GM12878 (cell line): ENCODE results near the gene DOCK1. TPM values are rescaled to one million over a fixed set of nuclear protein-coding genes. Genes with fewer than 3 reads are reported as not detected.

Experiments
- ATAC-seq: fragments of 200-7000 bp; cut with Tn5 transposase; 3 replicates; pipeline ENCODE4 v1.9.1; 2020; ENCODE audit warnings: mild to moderate bottlenecking, moderate library complexity
- BruUV-seq: library from RNA; stranded (reverse); fragments of 400-500 nt; replicated peaks from 2 replicates; lab custom pipeline; 2021; lab: Mats Ljungman, UMichigan
- CTCF ChIA-PET: fragments of 300-600 bp; sonication (Branson Sonifier 250); formaldehyde crosslinking; extraction: SDS; loops from one replicate; lab custom pipeline; 2021; ENCODE audit warnings: inconsistent platforms; lab: Yijun Ruan, JAX
- POLR2A ChIA-PET: fragments of 350-600 bp; formaldehyde crosslinking; extraction: SDS; loops from one replicate; lab custom pipeline; 2021; ENCODE audit warnings: inconsistent platforms; lab: Charles Lee
- RAD21 ChIA-PET: fragments of 300-600 bp; sonication (Branson Sonifier 250); formaldehyde crosslinking; loops from one replicate; lab custom pipeline; 2023; ENCODE audit warnings: antibody characterized with exemption; ENCODE audit not compliant: unreplicated experiment; lab: Charles Lee
- SMC1A ChIA-PET: fragments of 300-600 bp; sonication (Branson Sonifier 250); formaldehyde crosslinking; loops from one replicate; lab custom pipeline; 2023; ENCODE audit not compliant: unreplicated experiment, uncharacterized antibody; lab: Charles Lee
- DNase-seq: peaks from one replicate; pipeline ENCODE4 v3.0.0-alpha.2; 2011; ENCODE audit warnings: low read depth, low spot score
- FAIRE-seq: peaks from 3 replicates; lab custom pipeline; 2011; peaks lifted over from hg19 to GRCh38; lab: Jason Lieb, UNC
- H2AFZ ChIP-seq: 2 replicates; pipeline ENCODE4 v1.6.0; 2011; ENCODE audit warnings: low read depth, low read length, control low read depth; ENCODE audit not compliant: control insufficient read depth
- H3K27ac ChIP-seq: 2 replicates; pipeline ENCODE4 v1.5.1; 2011; ENCODE audit warnings: control low read depth; ENCODE audit not compliant: control insufficient read depth, insufficient read depth
- H3K27me3 ChIP-seq, 2 experiments: replicated peaks in 1 of 2; 2 replicates each; pipeline versions ENCODE4 v1.6.0 to v1.6.1; 2011; ENCODE audit warnings: low read length in 1 of 2; ENCODE audit not compliant: control insufficient read depth in 2 of 2, insufficient read depth in 2 of 2
- H3K36me3 ChIP-seq, 2 experiments: 2 replicates each; pipeline ENCODE4 v1.5.1; 2011; ENCODE audit warnings: low read length in 1 of 2; ENCODE audit not compliant: control insufficient read depth in 2 of 2, insufficient read depth in 2 of 2
- H3K4me1 ChIP-seq: 2 replicates; pipeline ENCODE4 v1.6.1; 2011; ENCODE audit warnings: mild to moderate bottlenecking, low read length, moderate library complexity, mixed read lengths; ENCODE audit not compliant: control insufficient read depth, insufficient read depth
- H3K4me2 ChIP-seq: 2 replicates; pipeline ENCODE4 v1.6.0; 2011; ENCODE audit warnings: control low read depth; ENCODE audit not compliant: control insufficient read depth, insufficient read depth
- H3K4me3 ChIP-seq: fragments of 200-600 bp; sonication (generic); 2 replicates; pipeline ENCODE4 v1.5.1; 2016
- H3K79me2 ChIP-seq: 2 replicates; pipeline ENCODE4 v1.6.0; 2011; ENCODE audit warnings: low read length; ENCODE audit not compliant: control insufficient read depth, insufficient read depth
- H3K9ac ChIP-seq: 2 replicates; pipeline ENCODE4 v1.8.0; 2011; ENCODE audit warnings: low read length, control low read depth, mixed read lengths; ENCODE audit not compliant: control insufficient read depth, insufficient read depth
- H3K9me3 ChIP-seq: replicated peaks from 3 replicates; pipeline ENCODE4 v1.5.1; 2011; ENCODE audit warnings: mild to moderate bottlenecking, low read length; ENCODE audit not compliant: control insufficient read depth, insufficient read depth
- H4K20me1 ChIP-seq: 2 replicates; pipeline ENCODE4 v1.6.0; 2011; ENCODE audit not compliant: control insufficient read depth, insufficient read depth
- BHLHE40 ChIP-seq, 2 experiments: fragments of 450-650 bp in 1 of 2; IDR thresholded peaks; 2 replicates each; pipeline ENCODE4 v1.6.1; 2011 to 2017; ENCODE audit warnings: low read depth in 2 of 2, borderline replicate concordance in 1 of 2, improper control_type of control experiment in 1 of 2, low read length in 1 of 2, mild to moderate bottlenecking in 1 of 2
- DPF2 ChIP-seq: fragments of 450-650 bp; IDR thresholded peaks from 2 replicates; pipeline ENCODE4 v1.6.1; 2017; ENCODE audit warnings: mild to moderate bottlenecking
- ETV6 ChIP-seq, 2 experiments: fragments of 450-650 bp in 1 of 2; IDR thresholded peaks in 1 of 2; conservative IDR thresholded peaks in 1 of 2; 2 replicates each; pipeline ENCODE4 v1.6.1; 2014; ENCODE audit warnings: antibody characterized with exemption in 1 of 2, borderline replicate concordance in 1 of 2, low read depth in 1 of 2, mild to moderate bottlenecking in 1 of 2, moderate library complexity in 1 of 2
- FOS ChIP-seq: IDR thresholded peaks from 3 replicates; pipeline ENCODE4 v1.6.1; 2011; ENCODE audit warnings: borderline replicate concordance; ENCODE audit not compliant: insufficient read length; ENCODE audit errors: extremely low read depth
- HDAC6 ChIP-seq: fragments of 200-600 bp; sonication (generic); IDR thresholded peaks from one replicate; pipeline ENCODE4 v1.8.0; 2017; ENCODE audit warnings: antibody characterized with exemption; ENCODE audit not compliant: unreplicated experiment
- MEF2A ChIP-seq: IDR thresholded peaks from 2 replicates; pipeline ENCODE4 v1.6.1; 2011; ENCODE audit warnings: low read depth, mild to moderate bottlenecking, low read length, moderate library complexity; ENCODE audit not compliant: insufficient read depth
- NR2C1 ChIP-seq: fragments of 450-650 bp; IDR thresholded peaks from 2 replicates; pipeline ENCODE4 v1.6.1; 2017; ENCODE audit warnings: antibody characterized with exemption, mild to moderate bottlenecking, moderate library complexity
- SIN3A ChIP-seq: IDR thresholded peaks from 2 replicates; pipeline ENCODE4 v1.6.1; 2012; ENCODE audit warnings: low read depth, low read length, improper control_type of control experiment
- SMAD5 ChIP-seq: IDR thresholded peaks from 2 replicates; pipeline ENCODE4 v1.6.1; 2016; ENCODE audit warnings: antibody characterized with exemption, low read depth
- SMC3 ChIP-seq: IDR thresholded peaks from 2 replicates; pipeline ENCODE4 v1.6.1; 2011; ENCODE audit warnings: low read length, improper control_type of control experiment, borderline replicate concordance
- SREBF1 ChIP-seq: IDR thresholded peaks from 2 replicates; pipeline ENCODE4 v1.6.1; 2012; ENCODE audit warnings: mild to moderate bottlenecking, low read length
- SREBF2 ChIP-seq: IDR thresholded peaks from 2 replicates; pipeline ENCODE4 v1.6.1; 2012; ENCODE audit warnings: mild to moderate bottlenecking, low read length
- TBL1XR1 ChIP-seq: IDR thresholded peaks from 2 replicates; pipeline ENCODE4 v1.6.1; 2012; ENCODE audit warnings: low read depth, low read length, improper control_type of control experiment
- TCF12 ChIP-seq: IDR thresholded peaks from 2 replicates; pipeline ENCODE4 v1.6.1; 2011; ENCODE audit warnings: low read depth, mild to moderate bottlenecking, low read length
- YY1 ChIP-seq: IDR thresholded peaks from 2 replicates; pipeline ENCODE4 v1.6.1; 2011; ENCODE audit warnings: low read depth, mild to moderate bottlenecking, low read length
- ZNF207 ChIP-seq: fragments of 450-650 bp; IDR thresholded peaks from 2 replicates; pipeline ENCODE4 v1.6.1; 2014; ENCODE audit warnings: antibody characterized with exemption, mild to moderate bottlenecking, borderline replicate concordance
- WGBS: methylation state at CpG from one replicate; pipeline ENCODE4 v1.1.6; 2016; ENCODE audit warnings: low lambda C conversion rate; ENCODE audit not compliant: insufficient replicate concordance, insufficient coverage; ENCODE audit errors: missing lambda C conversion rate; 5-methylcytosine and 5-hydroxymethylcytosine counted together
- in situ Hi-C: fragments of 300-500 bp; cut with MboI; formaldehyde crosslinking; loops from 9 replicates; pipeline ENCODE4 v1.14.3; 2018; ENCODE audit warnings: mixed read lengths
- intact Hi-C: fragments of 100-400 bp; cut with micrococcal nuclease; formaldehyde crosslinking; loops from one replicate; pipeline ENCODE4 v1.14.2; 2022; ENCODE audit not compliant: unreplicated experiment
- polyA plus RNA-seq, 11 experiments: library from polyadenylated mRNA; depleted of rRNA in 4 of 11; unstranded in 6 of 11; stranded (reverse) in 5 of 11; fragments of >200 nt; fragmentation: Nextera tagmentation in 4 of 11; fragmentation: Illumina TruSeq in 1 of 11; extraction: Ambion mirVana in 4 of 11; extraction: Trizol in 1 of 11; gene quantifications; 1 replicate in 1 of 11; 2 replicates in 10 of 11; pipeline versions ENCODE4 v1.2.1 to v1.2.3, GENCODE V29; 2011 to 2016; ENCODE audit warnings: inconsistent platforms in 2 of 11, missing spikeins in 2 of 11, low read depth in 1 of 11
- total RNA-seq, 4 experiments: library from RNA; depleted of rRNA in 3 of 4; stranded (reverse); fragments of >200 nt in 3 of 4; fragmentation: Illumina TruSeq in 1 of 4; extraction: Trizol in 1 of 4; gene quantifications; 2 replicates each; pipeline versions ENCODE4 v1.2.1 to v1.2.3, GENCODE V29; 2013 to 2021
- TF ChIP-seq, protein P1 (sequence below): IDR thresholded peaks from 2 replicates; pipeline ENCODE4 v1.6.1; 2012; ENCODE audit warnings: low read depth, low read length, improper control_type of control experiment

Gene DOCK1
- total and polyA plus RNA-seq, 10 of the 15 experiments (the other 5 are each of a cell fraction or from before 2014, with no cell fraction given) = 0.05 to 0.18 TPM; not detected in 8

DNA sequence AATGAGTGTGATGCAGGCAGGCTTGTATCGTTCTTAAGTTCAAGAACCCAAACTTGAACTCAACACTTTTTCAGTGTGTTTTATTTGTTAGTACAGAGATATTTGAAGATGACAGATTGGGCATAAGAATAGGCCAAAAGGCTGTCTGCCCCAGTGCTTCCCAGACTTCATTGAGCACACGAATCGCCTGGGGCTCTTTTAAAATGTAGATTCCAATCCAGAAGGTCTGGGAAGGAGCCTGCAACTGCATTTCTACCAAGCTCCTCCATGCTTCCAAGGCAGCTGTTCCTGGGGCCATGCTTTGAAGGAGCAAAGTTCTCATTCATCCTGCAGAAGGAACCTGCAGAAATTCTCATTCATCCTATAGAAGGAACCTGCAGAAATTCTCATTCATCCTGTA lies 405.7 kb downstream of the DOCK1 start:
- WGBS = 3% methylated on average over 3 of the region's 3 CpGs
- intact Hi-C loops = no loop called here

DNA sequence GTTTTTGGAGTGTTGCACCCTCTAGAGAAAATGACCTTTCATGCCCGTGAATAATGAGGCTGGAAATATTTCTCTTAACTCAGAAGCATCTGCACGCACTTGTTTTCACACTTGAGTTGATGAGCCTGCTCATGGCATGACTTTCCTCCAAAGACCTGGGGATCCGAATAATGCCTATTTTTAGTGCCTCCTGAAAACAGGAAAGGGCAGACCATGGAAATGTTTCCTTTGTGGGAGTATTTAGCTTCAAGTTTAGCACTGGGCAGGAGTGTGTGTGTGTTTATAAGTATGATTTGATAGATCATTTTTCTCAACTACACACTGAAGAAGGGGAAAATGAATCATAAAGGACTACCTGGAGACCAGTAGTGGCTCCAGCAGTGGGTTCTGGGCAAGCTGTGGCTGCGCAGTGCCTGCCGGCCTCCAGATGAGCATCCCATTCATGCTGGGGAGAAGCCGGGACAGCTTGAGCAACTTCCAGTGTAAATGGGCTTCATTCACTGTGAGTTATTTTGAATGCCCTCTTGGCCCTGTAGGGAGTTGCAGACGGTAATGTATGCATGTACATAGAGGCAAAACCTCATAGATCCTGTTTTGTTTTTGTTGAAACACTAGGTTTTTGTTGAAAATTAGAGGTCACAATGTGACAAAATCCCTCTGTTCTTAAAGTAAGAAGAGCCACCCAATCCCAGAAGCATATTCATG lies 408.9 kb downstream of the DOCK1 start:
- CTCF ChIA-PET = no interaction called here
- FAIRE-seq = no peak

More for the DNA sequence above, 405.7 kb downstream of the DOCK1 start:
- no peaks in the 10 kb centered on the region for H3K27me3 ChIP-seq
- H3K4me2 ChIP-seq = no peak overlapping the region
- ChIA-PET SMC1A (no interaction called here), RAD21 (no interaction called here)
- no peak for FAIRE-seq
- no TSS peak for BruUV-seq
- TF ChIP-seq ZNF207 (no peak), TCF12 (no peak), SMAD5 (no peak), SIN3A (no peak), HDAC6 (no peak), SMC3 (no peak), DPF2 (no peak), BHLHE40 (IDR thresholded peaks at IDR 0.05; ENCODE audit: borderline replicate concordance in 1 of 2, low read depth in 2 of 2, low read length in 1 of 2) (no peak), YY1 (no peak), MEF2A (no peak)
- TF ChIP-seq, all 136 proteins: peak for 0
- ChIA-PET POLR2A (no interaction called here), CTCF (no interaction called here)
- Histone ChIP-seq H3K27ac (no peak overlapping the region), H3K4me3 (no peak overlapping the region), H3K9ac (no peak overlapping the region), H3K4me1 (no peaks in the 10 kb centered on the region), H3K36me3 (no peaks in the 10 kb centered on the region), H2AFZ (no peak overlapping the region), H3K79me2 (no peaks in the 10 kb centered on the region), H3K9me3 (no peaks in the 10 kb centered on the region), H4K20me1 (no peaks in the 10 kb centered on the region)
- no peak for DNase-seq
- no peak for ATAC-seq
- in situ Hi-C loops = no loop called here

More for the DNA sequence above, 408.9 kb downstream of the DOCK1 start:
- Histone ChIP-seq H2AFZ (no peak overlapping the region), H3K4me2 (no peak overlapping the region), H3K4me3 (no peak overlapping the region), H3K9ac (no peak overlapping the region), H3K4me1 (no peaks in the 10 kb centered on the region), H3K79me2 (no peaks in the 10 kb centered on the region), H3K9me3 (no peaks in the 10 kb centered on the region), H3K27me3 (no peaks in the 10 kb centered on the region), H4K20me1 (no peaks in the 10 kb centered on the region), H3K36me3 (no peaks in the 10 kb centered on the region), H3K27ac (no peak overlapping the region)
- TF ChIP-seq FOS = no peak
- TF ChIP-seq SREBF1 = no peak
- no peak for TF ChIP-seq NR2C1
- no peak for TF ChIP-seq SREBF2
- TF ChIP-seq ETV6 (conservative IDR thresholded peaks at IDR 0.05 in 1 of 2, IDR thresholded peaks at IDR 0.05 in 1 of 2; ENCODE audit: borderline replicate concordance in 1 of 2, low read depth in 1 of 2) = no peak
- TF ChIP-seq TBL1XR1 = no peak
- TF ChIP-seq, protein P1, sequence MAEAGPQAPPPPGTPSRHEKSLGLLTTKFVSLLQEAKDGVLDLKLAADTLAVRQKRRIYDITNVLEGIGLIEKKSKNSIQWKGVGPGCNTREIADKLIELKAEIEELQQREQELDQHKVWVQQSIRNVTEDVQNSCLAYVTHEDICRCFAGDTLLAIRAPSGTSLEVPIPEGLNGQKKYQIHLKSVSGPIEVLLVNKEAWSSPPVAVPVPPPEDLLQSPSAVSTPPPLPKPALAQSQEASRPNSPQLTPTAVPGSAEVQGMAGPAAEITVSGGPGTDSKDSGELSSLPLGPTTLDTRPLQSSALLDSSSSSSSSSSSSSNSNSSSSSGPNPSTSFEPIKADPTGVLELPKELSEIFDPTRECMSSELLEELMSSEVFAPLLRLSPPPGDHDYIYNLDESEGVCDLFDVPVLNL = no peak
- DNase-seq (no peak), ATAC-seq (no peak)
- no TSS peak for BruUV-seq
- in situ Hi-C loops = no loop called here
- POLR2A ChIA-PET = no interaction called here
- RAD21 ChIA-PET = no interaction called here
- 36% methylated on average over 7 of the region's 7 CpGs for WGBS
- SMC1A ChIA-PET = no interaction called here
- intact Hi-C loops = no loop called here
